NCI-H1092 (cell line): ENCODE results near the gene ZNF709.
A peak's percentile ranks its signal among the peaks of the same experiment; 100 is the strongest.
"Not testable (repeated sequence)": the region's sequence is repeated elsewhere in the genome, so short reads cannot be mapped to it uniquely, and the experiment has no call there.

Experiments
- DNase-seq: peaks from one replicate; lab custom pipeline; 2025; lab: John Stamatoyannopoulos, UW

ZNF709 gene

GRCh38 chr19:12484371-12485051, at the start of gene ZNF709:
Gene ZNF709, minus strand, starts transcription at chr19:12484816. Its CDS starts 159 bp downstream, at chr19:12484657.
- peak; percentile 92 for DNase-seq

GRCh38 chr19:12527034-12527836, 42.6 kb upstream of the ZNF709 start:
- no peak for DNase-seq

GRCh38 chr19:12526542-12526941, 41.9 kb upstream of the ZNF709 start:
- DNase-seq, result no peak

- DNase-seq, result no peak
Measured at GRCh38 chr19:12521996-12522395, 37.4 kb upstream of the ZNF709 start.

- no peak for DNase-seq
Measured at GRCh38 chr19:12513531-12514061, 29.0 kb upstream of the ZNF709 start.

- DNase-seq, result no peak
Measured at GRCh38 chr19:12497032-12497431, 12.4 kb upstream of the ZNF709 start.

GRCh38 chr19:12496480-12496879, 11.9 kb upstream of the ZNF709 start:
- no peak for DNase-seq

GRCh38 chr19:12495002-12495802, 10.6 kb upstream of the ZNF709 start:
- peak; percentile 90 for DNase-seq

- no peak for DNase-seq
Measured at GRCh38 chr19:12494260-12494860, 9.7 kb upstream of the ZNF709 start.

- not testable (repeated sequence) for DNase-seq
Measured at GRCh38 chr19:12486265-12486783, 1.7 kb upstream of the ZNF709 start.

- DNase-seq, result no peak
Measured at GRCh38 chr19:12485571-12485970, 955 bp upstream of the ZNF709 start.

GRCh38 chr19:12485052-12485416, 418 bp upstream of the ZNF709 start:
- DNase-seq, result no peak

GRCh38 chr19:12484011-12484370, 625 bp downstream of the ZNF709 start:
- no peak for DNase-seq

GRCh38 chr19:12482509-12482886, 2.1 kb downstream of the ZNF709 start:
- DNase-seq, result no peak

- DNase-seq, result no peak
Measured at GRCh38 chr19:12481781-12482508, 2.7 kb downstream of the ZNF709 start.

- DNase-seq, result no peak
Measured at GRCh38 chr19:12478234-12478941, 6.2 kb downstream of the ZNF709 start.

GRCh38 chr19:12467651-12468050, 17.0 kb downstream of the ZNF709 start:
- DNase-seq, result not testable (repeated sequence)

GRCh38 chr19:12465211-12465610, 19.4 kb downstream of the ZNF709 start:
- DNase-seq, result no peak

GRCh38 chr19:12464769-12465168, 19.8 kb downstream of the ZNF709 start:
- DNase-seq, result no peak

GRCh38 chr19:12464139-12464538, 20.5 kb downstream of the ZNF709 start:
- not testable (repeated sequence) for DNase-seq
